IMR-90 (cell line): ENCODE data around the gene DNAH8. TPM values are rescaled to one million over a fixed set of nuclear protein-coding genes. Genes with fewer than 3 reads are reported as not detected.

Experiments used
- ATAC-seq: fragments of 200-7000 bp; cut with Tn5 transposase; 2 replicates; pipeline ENCODE4 v1.9.1; 2020; ENCODE audit warnings: low read depth, mild to moderate bottlenecking, moderate library complexity
- BruUV-seq: library from RNA; stranded (reverse); fragments of 400-500 nt; replicated peaks from 2 replicates; lab custom pipeline; 2021; lab: Mats Ljungman, UMichigan
- CTCF ChIA-PET: fragments of 300-600 bp; formaldehyde crosslinking; extraction: SDS; loops from one replicate; lab custom pipeline; 2021; ENCODE audit warnings: antibody characterized with exemption; lab: Yijun Ruan, JAX
- POLR2A ChIA-PET: fragments of 300-600 bp; sonication (Branson Sonifier 250); formaldehyde crosslinking; loops from one replicate; lab custom pipeline; 2022; ENCODE audit warnings: antibody characterized with exemption; ENCODE audit not compliant: unreplicated experiment; lab: Charles Lee
- DNase-seq: peaks from one replicate; pipeline ENCODE4 v3.0.0; 2013
- H2AFZ ChIP-seq: replicated peaks from 2 replicates; pipeline ENCODE3; 2013; ENCODE audit warnings: low read length, mild to moderate bottlenecking; ENCODE audit not compliant: poor library complexity
- H2AK5ac ChIP-seq: 2 replicates; pipeline ENCODE4 v1.6.1; 2013; ENCODE audit warnings: low read depth, low read length, inconsistent platforms
- H2AK9ac ChIP-seq: replicated peaks from 2 replicates; pipeline ENCODE3; 2013; ENCODE audit warnings: mild to moderate bottlenecking, low read depth, low read length, moderate library complexity; ENCODE audit not compliant: poor library complexity
- H2BK120ac ChIP-seq: 2 replicates; pipeline ENCODE4 v1.6.1; 2013; ENCODE audit warnings: low read depth, low read length, inconsistent platforms
- H2BK15ac ChIP-seq: 3 replicates; pipeline ENCODE4 v1.6.1; 2013; ENCODE audit warnings: low read depth, low read length, inconsistent platforms
- H2BK20ac ChIP-seq: 2 replicates; pipeline ENCODE4 v1.6.1; 2013; ENCODE audit warnings: low read depth, mild to moderate bottlenecking, inconsistent platforms, low read length, moderate library complexity
- H2BK5ac ChIP-seq: 2 replicates; pipeline ENCODE4 v1.6.1; 2013; ENCODE audit warnings: mild to moderate bottlenecking, low read depth, low read length, inconsistent platforms; ENCODE audit not compliant: poor library complexity, severe bottlenecking
- H3K14ac ChIP-seq: replicated peaks from 2 replicates; pipeline ENCODE4 v1.6.1; 2013; ENCODE audit warnings: low read depth, low read length, inconsistent platforms
- H3K18ac ChIP-seq: 2 replicates; pipeline ENCODE4 v1.6.1; 2013; ENCODE audit warnings: low read depth, low read length, control low read depth
- H3K23ac ChIP-seq: 2 replicates; pipeline ENCODE4 v1.6.1; 2013; ENCODE audit warnings: low read depth, low read length, inconsistent platforms
- H3K27ac ChIP-seq: 2 replicates; pipeline ENCODE4 v1.5.1; 2013; ENCODE audit warnings: mild to moderate bottlenecking, control low read depth, low read length; ENCODE audit not compliant: insufficient read depth
- H3K27me3 ChIP-seq: 2 replicates; pipeline ENCODE4 v1.6.1; 2013; ENCODE audit warnings: low read length; ENCODE audit not compliant: control insufficient read depth, insufficient read depth
- H3K36me3 ChIP-seq: 2 replicates; pipeline ENCODE4 v1.6.1; 2013; ENCODE audit warnings: low read length, mixed read lengths; ENCODE audit not compliant: control insufficient read depth, insufficient read depth
- H3K4ac ChIP-seq: 2 replicates; pipeline ENCODE4 v1.6.1; 2013; ENCODE audit warnings: low read depth, low read length, inconsistent platforms
- H3K4me1 ChIP-seq: 2 replicates; pipeline ENCODE4 v1.6.1; 2013; ENCODE audit warnings: low read length, mixed read lengths; ENCODE audit not compliant: control insufficient read depth, insufficient read depth
- H3K4me2 ChIP-seq: 2 replicates; pipeline ENCODE4 v1.6.1; 2013; ENCODE audit warnings: low read depth, mild to moderate bottlenecking, control low read depth, low read length, moderate library complexity
- H3K4me3 ChIP-seq: 2 replicates; pipeline ENCODE4 v1.5.1; 2013; ENCODE audit warnings: low read depth, mild to moderate bottlenecking, control low read depth, low read length, moderate library complexity; ENCODE audit not compliant: insufficient read depth
- H3K56ac ChIP-seq: 2 replicates; pipeline ENCODE4 v1.6.1; 2013; ENCODE audit warnings: low read length, inconsistent platforms; ENCODE audit not compliant: insufficient read depth; ENCODE audit errors: extremely low read depth
- H3K79me1 ChIP-seq, 2 experiments: 2 replicates each; pipeline ENCODE4 v1.6.1; 2013; ENCODE audit warnings: low read length in 2 of 2, inconsistent platforms in 1 of 2, low read depth in 1 of 2
- H3K9ac ChIP-seq: 2 replicates; pipeline ENCODE4 v1.6.1; 2013; ENCODE audit warnings: low read depth, low read length, control low read depth
- H3K9me1 ChIP-seq: 2 replicates; pipeline ENCODE4 v1.6.1; 2013; ENCODE audit warnings: low read length, inconsistent platforms; ENCODE audit not compliant: insufficient read depth
- H3K9me3 ChIP-seq: 2 replicates; pipeline ENCODE4 v1.6.1; 2013; ENCODE audit warnings: low read length; ENCODE audit not compliant: control insufficient read depth, insufficient read depth
- H4K20me1 ChIP-seq: 2 replicates; pipeline ENCODE4 v1.6.1; 2013; ENCODE audit warnings: low read length, inconsistent platforms; ENCODE audit not compliant: insufficient read depth
- H4K5ac ChIP-seq: 2 replicates; pipeline ENCODE4 v1.6.1; 2013; ENCODE audit warnings: mild to moderate bottlenecking, low read depth, low read length, control low read depth
- H4K8ac ChIP-seq, 2 experiments: 2 replicates each; pipeline ENCODE4 v1.6.1; 2013; ENCODE audit warnings: low read depth in 2 of 2, low read length in 2 of 2, control low read depth in 1 of 2, inconsistent platforms in 1 of 2
- H4K91ac ChIP-seq: 2 replicates; pipeline ENCODE4 v1.6.1; 2013; ENCODE audit warnings: low read depth, low read length, inconsistent platforms; ENCODE audit not compliant: insufficient read depth
- BHLHE40 ChIP-seq: fragments of 150-350 bp; IDR thresholded peaks from 2 replicates; pipeline ENCODE4 v1.6.1; 2016; ENCODE audit warnings: mild to moderate bottlenecking, low read depth, low read length
- CEBPB ChIP-seq: IDR thresholded peaks from 2 replicates; pipeline ENCODE4 v1.6.1; 2012; ENCODE audit warnings: low read depth, low read length, improper control_type of control experiment
- MAZ ChIP-seq: IDR thresholded peaks from 2 replicates; pipeline ENCODE4 v1.6.1; 2012; ENCODE audit warnings: low read depth, mild to moderate bottlenecking, low read length, improper control_type of control experiment, moderate library complexity, borderline replicate concordance
- MXI1 ChIP-seq: IDR thresholded peaks from 2 replicates; pipeline ENCODE4 v1.6.1; 2012; ENCODE audit warnings: low read depth, mild to moderate bottlenecking, low read length, moderate library complexity, borderline replicate concordance
- NFE2L2 ChIP-seq: fragments of 150-350 bp; IDR thresholded peaks from 2 replicates; pipeline ENCODE4 v1.6.1; 2016; ENCODE audit warnings: low read depth, mild to moderate bottlenecking, low read length
- RAD21 ChIP-seq: IDR thresholded peaks from 2 replicates; pipeline ENCODE4 v1.6.1; 2012; ENCODE audit warnings: low read length, improper control_type of control experiment
- RCOR1 ChIP-seq: IDR thresholded peaks from 2 replicates; pipeline ENCODE4 v1.6.1; 2012; ENCODE audit warnings: mild to moderate bottlenecking, low read length, improper control_type of control experiment; ENCODE audit not compliant: insufficient replicate concordance
- SMC3 ChIP-seq: fragments of 150-350 bp; IDR thresholded peaks from 2 replicates; pipeline ENCODE4 v1.6.1; 2016; ENCODE audit warnings: low read depth, mild to moderate bottlenecking, antibody characterized with exemption, low read length, moderate library complexity
- USF2 ChIP-seq: fragments of 150-350 bp; IDR thresholded peaks from 2 replicates; pipeline ENCODE4 v1.6.1; 2017; ENCODE audit warnings: mild to moderate bottlenecking, antibody characterized with exemption, low read length, low read depth
- WGBS, 2 experiments: methylation state at CpG; one replicate each; pipeline versions ENCODE4 v1.1.5 to v1.1.7; 2013; ENCODE audit warnings: missing lambda C conversion rate in 2 of 2; ENCODE audit not compliant: insufficient read length in 1 of 2; ENCODE audit errors: extremely low coverage in 2 of 2; 5-methylcytosine and 5-hydroxymethylcytosine counted together
- dilution Hi-C: fragments of 300-500 bp; cut with HindIII; formaldehyde crosslinking; loops from one replicate; pipeline ENCODE4 v1.14.3; 2018; ENCODE audit warnings: low sequenced_read_pairs; ENCODE audit not compliant: unreplicated experiment
- in situ Hi-C: fragments of 300-500 bp; cut with MboI; formaldehyde crosslinking; loops from 3 replicates; pipeline ENCODE4 v1.14.3; 2019; ENCODE audit warnings: low sequenced_read_pairs, inconsistent platforms, mixed read lengths
- intact Hi-C: fragments of 100-400 bp; cut with micrococcal nuclease; formaldehyde crosslinking; loops from 2 replicates; pipeline ENCODE4 v1.10.0; 2022
- polyA plus RNA-seq, 3 experiments: library from polyadenylated mRNA; depleted of rRNA; stranded (reverse); fragments of >200 nt; gene quantifications; 2 replicates each; pipeline ENCODE4 v1.2.3, GENCODE V29; 2012; ENCODE audit warnings: low replicate concordance in 1 of 3
- total RNA-seq: library from RNA; depleted of rRNA; stranded (reverse); fragments of >200 nt; gene quantifications from 2 replicates; pipeline ENCODE4 v1.2.3, GENCODE V29; 2012

The DNAH8 gene
- total and polyA plus RNA-seq, 2 of the 4 experiments (the other 2 are of a cell fraction), result not detected

DNA sequence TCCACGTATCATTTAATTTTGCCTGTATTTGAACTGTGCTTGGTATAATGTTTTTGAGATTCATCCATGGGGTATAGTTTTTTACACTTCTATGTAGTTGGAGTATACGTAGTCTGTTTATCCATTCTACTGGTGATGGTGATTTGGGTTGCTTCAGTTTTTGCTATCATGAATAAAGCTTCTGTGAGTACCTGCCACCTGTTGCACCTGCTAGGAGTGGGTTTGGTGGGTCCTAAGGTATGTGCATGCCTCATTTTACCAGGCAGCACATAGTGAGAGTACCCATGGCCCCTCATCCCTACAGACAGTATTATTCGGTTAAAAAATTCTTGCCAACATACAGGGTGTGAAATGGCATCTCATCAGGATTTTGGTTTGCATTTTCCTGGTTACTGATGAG is 92.9 kb downstream of the DNAH8 start:
- Histone ChIP-seq H2BK5ac (no peak overlapping the region), H3K56ac (no peak overlapping the region), H2AFZ (no peak overlapping the region), H3K9ac (no peak overlapping the region), H3K36me3 (no peaks in the 10 kb centered on the region), H3K27me3 (peaks cover 3% of the 10 kb centered on the region), H3K4me2 (no peak overlapping the region), H2BK20ac (no peak overlapping the region), H4K20me1 (no peaks in the 10 kb centered on the region), H3K4ac (no peak overlapping the region), H3K79me1 (no peaks in the 10 kb centered on the region), H3K18ac (no peak overlapping the region), H3K4me3 (no peak overlapping the region), H4K91ac (no peak overlapping the region), H3K23ac (no peak overlapping the region), H3K9me3 (no peaks in the 10 kb centered on the region), H3K27ac (no peak overlapping the region), H3K4me1 (no peaks in the 10 kb centered on the region), H2AK5ac (no peak overlapping the region), H4K5ac (no peak overlapping the region), H2AK9ac (no peak overlapping the region), H2BK15ac (no peak overlapping the region), H2BK120ac (no peak overlapping the region), H4K8ac (no peak overlapping the region), H3K14ac (no peak overlapping the region), H3K9me1 (no peaks in the 10 kb centered on the region)
- no peak for ATAC-seq
- ChIA-PET POLR2A (no interaction called here), CTCF (no interaction called here)
- BruUV-seq, result no TSS peak
- in situ Hi-C loops, result no loop called here
- DNase-seq, result no peak
- dilution Hi-C loops, result no loop called here
- intact Hi-C loops, result no loop called here
- TF ChIP-seq NFE2L2 (no peak), MXI1 (no peak), SMC3 (no peak), RAD21 (no peak), BHLHE40 (no peak), CEBPB (no peak), RCOR1 (no peak), USF2 (no peak), MAZ (no peak)
- 20% methylated on average over 1 of the region's 3 CpGs; no CpG with 5 or more reads in 1 of the 2 experiments for WGBS, 2 experiments
